ENCODE data around the gene SCARB2.

- no peak for TF ChIP-seq TAF1 (IDR thresholded peaks at IDR 0.05; ENCODE audit: borderline replicate concordance, insufficient read depth, low read length)
- TF ChIP-seq POLR2AphosphoS5 (IDR thresholded peaks at IDR 0.05; ENCODE audit: low read depth, low read length) = peak; percentile 54
- no peak for TF ChIP-seq REST (IDR thresholded peaks at IDR 0.05; ENCODE audit: insufficient read depth in 1 of 2, low read depth in 2 of 2, low read length in 2 of 2)
- TF ChIP-seq SIN3A (IDR thresholded peaks at IDR 0.05; ENCODE audit: borderline replicate concordance, insufficient read depth, low read length) = no peak
- no peak for TF ChIP-seq FOXP2 (optimal IDR thresholded peaks at IDR 0.05; ENCODE audit: borderline replicate concordance, extremely low read depth, extremely low read length, insufficient read depth)
Observed at GRCh38 chr4:76213415-76214176, at the start of gene SCARB2.

Data from PFSK-1 (cell line).